ENCODE measurements around the gene C3orf22.
"Not testable (repeated sequence)": the region's sequence is repeated elsewhere in the genome, so short reads cannot be mapped to it uniquely, and the experiment has no call there.

The C3orf22 gene

DNA sequence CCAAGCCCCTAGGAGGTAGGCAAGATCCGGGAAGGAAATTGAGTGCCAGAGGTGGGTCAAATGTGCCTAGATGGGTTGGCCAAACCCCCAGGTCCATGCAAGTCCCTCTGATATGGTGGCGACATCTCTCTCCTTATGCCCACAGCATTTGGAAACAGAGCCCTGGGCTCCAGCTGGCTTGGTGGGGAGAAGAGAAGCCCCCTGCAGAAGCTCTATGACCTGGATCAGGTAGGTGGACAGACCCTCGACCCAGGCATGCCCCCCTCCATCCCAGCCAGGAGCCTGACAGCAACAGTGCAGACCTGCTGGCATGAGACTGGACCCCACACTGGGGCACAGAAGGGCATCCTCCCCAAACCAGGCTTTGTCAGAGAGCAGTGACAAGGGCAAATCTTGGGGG lies 22.6 kb downstream of the C3orf22 start:
- TF ChIP-seq BCL11B (tag by site-specific recombination; IDR thresholded peaks at IDR 0.05; ENCODE audit: low read depth) = no peak
- no peak for TF ChIP-seq ZFHX2 (tag by site-specific recombination; conservative IDR thresholded peaks at IDR 0.05)
- TF ChIP-seq, protein P1, sequence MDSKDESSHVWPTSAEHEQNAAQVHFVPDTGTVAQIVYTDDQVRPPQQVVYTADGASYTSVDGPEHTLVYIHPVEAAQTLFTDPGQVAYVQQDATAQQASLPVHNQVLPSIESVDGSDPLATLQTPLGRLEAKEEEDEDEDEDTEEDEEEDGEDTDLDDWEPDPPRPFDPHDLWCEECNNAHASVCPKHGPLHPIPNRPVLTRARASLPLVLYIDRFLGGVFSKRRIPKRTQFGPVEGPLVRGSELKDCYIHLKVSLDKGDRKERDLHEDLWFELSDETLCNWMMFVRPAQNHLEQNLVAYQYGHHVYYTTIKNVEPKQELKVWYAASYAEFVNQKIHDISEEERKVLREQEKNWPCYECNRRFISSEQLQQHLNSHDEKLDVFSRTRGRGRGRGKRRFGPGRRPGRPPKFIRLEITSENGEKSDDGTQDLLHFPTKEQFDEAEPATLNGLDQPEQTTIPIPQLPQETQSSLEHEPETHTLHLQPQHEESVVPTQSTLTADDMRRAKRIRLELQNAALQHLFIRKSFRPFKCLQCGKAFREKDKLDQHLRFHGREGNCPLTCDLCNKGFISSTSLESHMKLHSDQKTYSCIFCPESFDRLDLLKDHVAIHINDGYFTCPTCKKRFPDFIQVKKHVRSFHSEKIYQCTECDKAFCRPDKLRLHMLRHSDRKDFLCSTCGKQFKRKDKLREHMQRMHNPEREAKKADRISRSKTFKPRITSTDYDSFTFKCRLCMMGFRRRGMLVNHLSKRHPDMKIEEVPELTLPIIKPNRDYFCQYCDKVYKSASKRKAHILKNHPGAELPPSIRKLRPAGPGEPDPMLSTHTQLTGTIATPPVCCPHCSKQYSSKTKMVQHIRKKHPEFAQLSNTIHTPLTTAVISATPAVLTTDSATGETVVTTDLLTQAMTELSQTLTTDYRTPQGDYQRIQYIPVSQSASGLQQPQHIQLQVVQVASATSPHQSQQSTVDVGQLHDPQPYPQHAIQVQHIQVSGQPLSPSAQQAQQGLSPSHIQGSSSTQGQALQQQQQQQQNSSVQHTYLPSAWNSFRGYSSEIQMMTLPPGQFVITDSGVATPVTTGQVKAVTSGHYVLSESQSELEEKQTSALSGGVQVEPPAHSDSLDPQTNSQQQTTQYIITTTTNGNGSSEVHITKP (tag by site-specific recombination; IDR thresholded peaks at IDR 0.05) = no peak
- no peak for TF ChIP-seq WT1 (tag by site-specific recombination; IDR thresholded peaks at IDR 0.05)
- no peak for TF ChIP-seq ZNF10 (tag by site-specific recombination; IDR thresholded peaks at IDR 0.05)
- no peaks in the 10 kb centered on the region for H3K9me3 ChIP-seq (ENCODE audit: control insufficient read depth, insufficient read depth, low read depth, low read length)
- H3K4me1 ChIP-seq (ENCODE audit: control insufficient read depth, insufficient read depth, low read length) = no peaks in the 10 kb centered on the region
- H3K4me3 ChIP-seq (ENCODE audit: low read depth, low read length) = no peak overlapping the region
- ChIA-PET CTCF (no interaction called here), POLR2A (no interaction called here)
- no peak overlapping the region for H3K27ac ChIP-seq (ENCODE audit: extremely low read depth, low read depth, low read length)
- H3K36me3 ChIP-seq (ENCODE audit: control insufficient read depth in 2 of 2, insufficient read depth in 1 of 2, low read length in 2 of 2) = no peaks in the 10 kb centered on the region

DNA sequence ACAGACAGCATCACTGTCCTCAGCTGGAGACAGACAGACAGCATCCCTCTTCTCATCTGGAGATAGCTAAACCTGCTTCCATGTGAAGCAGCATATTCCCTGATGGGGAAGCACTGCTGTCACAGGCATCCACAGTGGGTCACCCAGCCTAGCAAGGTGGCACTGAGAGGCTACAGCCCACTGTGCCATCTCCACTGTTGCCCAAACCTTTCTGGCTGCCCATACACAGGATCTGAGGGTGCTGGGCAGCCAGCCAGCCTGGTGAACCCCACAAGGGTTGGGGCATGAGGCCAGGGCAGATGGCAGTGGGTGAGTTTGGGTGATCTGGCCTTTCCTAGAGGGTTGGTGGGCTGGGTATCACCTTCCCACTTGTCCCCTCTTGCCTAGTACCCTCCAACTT lies 23.1 kb downstream of the C3orf22 start:
- H3K4me1 ChIP-seq (ENCODE audit: control insufficient read depth, insufficient read depth, low read length) = no peaks in the 10 kb centered on the region
- POLR2A ChIA-PET = no interaction called here
- H3K36me3 ChIP-seq (ENCODE audit: control insufficient read depth in 2 of 2, insufficient read depth in 1 of 2, low read length in 2 of 2) = no peaks in the 10 kb centered on the region
- no peaks in the 10 kb centered on the region for H3K9me3 ChIP-seq (ENCODE audit: control insufficient read depth, insufficient read depth, low read depth, low read length)
- CTCF ChIA-PET = no interaction called here
- no peak overlapping the region for H3K4me3 ChIP-seq (ENCODE audit: low read depth, low read length)
- no peak overlapping the region for H3K27ac ChIP-seq (ENCODE audit: extremely low read depth, low read depth, low read length)
- no peak for TF ChIP-seq KLF1 (tag by site-specific recombination; IDR thresholded peaks at IDR 0.05)
- TF ChIP-seq, protein P2, sequence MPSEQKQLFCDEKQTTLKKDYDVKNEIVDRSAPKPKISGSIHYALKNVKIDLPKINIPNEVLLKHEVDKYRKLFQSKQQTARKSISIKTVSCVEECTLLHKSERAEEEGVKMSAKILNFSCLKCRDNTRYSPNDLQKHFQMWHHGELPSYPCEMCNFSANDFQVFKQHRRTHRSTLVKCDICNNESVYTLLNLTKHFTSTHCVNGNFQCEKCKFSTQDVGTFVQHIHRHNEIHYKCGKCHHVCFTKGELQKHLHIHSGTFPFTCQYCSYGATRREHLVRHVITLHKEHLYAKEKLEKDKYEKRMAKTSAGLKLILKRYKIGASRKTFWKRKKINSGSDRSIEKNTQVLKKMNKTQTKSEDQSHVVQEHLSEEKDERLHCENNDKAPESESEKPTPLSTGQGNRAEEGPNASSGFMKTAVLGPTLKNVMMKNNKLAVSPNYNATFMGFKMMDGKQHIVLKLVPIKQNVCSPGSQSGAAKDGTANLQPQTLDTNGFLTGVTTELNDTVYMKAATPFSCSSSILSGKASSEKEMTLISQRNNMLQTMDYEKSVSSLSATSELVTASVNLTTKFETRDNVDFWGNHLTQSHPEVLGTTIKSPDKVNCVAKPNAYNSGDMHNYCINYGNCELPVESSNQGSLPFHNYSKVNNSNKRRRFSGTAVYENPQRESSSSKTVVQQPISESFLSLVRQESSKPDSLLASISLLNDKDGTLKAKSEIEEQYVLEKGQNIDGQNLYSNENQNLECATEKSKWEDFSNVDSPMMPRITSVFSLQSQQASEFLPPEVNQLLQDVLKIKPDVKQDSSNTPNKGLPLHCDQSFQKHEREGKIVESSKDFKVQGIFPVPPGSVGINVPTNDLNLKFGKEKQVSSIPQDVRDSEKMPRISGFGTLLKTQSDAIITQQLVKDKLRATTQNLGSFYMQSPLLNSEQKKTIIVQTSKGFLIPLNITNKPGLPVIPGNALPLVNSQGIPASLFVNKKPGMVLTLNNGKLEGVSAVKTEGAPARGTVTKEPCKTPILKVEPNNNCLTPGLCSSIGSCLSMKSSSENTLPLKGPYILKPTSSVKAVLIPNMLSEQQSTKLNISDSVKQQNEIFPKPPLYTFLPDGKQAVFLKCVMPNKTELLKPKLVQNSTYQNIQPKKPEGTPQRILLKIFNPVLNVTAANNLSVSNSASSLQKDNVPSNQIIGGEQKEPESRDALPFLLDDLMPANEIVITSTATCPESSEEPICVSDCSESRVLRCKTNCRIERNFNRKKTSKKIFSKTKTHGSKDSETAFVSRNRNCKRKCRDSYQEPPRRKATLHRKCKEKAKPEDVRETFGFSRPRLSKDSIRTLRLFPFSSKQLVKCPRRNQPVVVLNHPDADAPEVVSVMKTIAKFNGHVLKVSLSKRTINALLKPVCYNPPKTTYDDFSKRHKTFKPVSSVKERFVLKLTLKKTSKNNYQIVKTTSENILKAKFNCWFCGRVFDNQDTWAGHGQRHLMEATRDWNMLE (tag by site-specific recombination; conservative IDR thresholded peaks at IDR 0.05; ENCODE audit: low read depth) = no peak
- TF ChIP-seq, protein P3, sequence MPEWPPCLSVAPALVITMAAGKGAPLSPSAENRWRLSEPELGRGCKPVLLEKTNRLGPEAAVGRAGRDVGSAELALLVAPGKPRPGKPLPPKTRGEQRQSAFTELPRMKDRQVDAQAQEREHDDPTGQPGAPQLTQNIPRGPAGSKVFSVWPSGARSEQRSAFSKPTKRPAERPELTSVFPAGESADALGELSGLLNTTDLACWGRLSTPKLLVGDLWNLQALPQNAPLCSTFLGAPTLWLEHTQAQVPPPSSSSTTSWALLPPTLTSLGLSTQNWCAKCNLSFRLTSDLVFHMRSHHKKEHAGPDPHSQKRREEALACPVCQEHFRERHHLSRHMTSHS (tag by site-specific recombination; IDR thresholded peaks at IDR 0.05) = no peak
- no peak for TF ChIP-seq ZNF571 (tag by site-specific recombination; IDR thresholded peaks at IDR 0.05)
- TF ChIP-seq SALL2 (tag by site-specific recombination; IDR thresholded peaks at IDR 0.05; ENCODE audit: borderline replicate concordance) = no peak
- no peak for TF ChIP-seq MZF1 (tag by site-specific recombination; IDR thresholded peaks at IDR 0.05; ENCODE audit: borderline replicate concordance)
- TF ChIP-seq, protein P4, sequence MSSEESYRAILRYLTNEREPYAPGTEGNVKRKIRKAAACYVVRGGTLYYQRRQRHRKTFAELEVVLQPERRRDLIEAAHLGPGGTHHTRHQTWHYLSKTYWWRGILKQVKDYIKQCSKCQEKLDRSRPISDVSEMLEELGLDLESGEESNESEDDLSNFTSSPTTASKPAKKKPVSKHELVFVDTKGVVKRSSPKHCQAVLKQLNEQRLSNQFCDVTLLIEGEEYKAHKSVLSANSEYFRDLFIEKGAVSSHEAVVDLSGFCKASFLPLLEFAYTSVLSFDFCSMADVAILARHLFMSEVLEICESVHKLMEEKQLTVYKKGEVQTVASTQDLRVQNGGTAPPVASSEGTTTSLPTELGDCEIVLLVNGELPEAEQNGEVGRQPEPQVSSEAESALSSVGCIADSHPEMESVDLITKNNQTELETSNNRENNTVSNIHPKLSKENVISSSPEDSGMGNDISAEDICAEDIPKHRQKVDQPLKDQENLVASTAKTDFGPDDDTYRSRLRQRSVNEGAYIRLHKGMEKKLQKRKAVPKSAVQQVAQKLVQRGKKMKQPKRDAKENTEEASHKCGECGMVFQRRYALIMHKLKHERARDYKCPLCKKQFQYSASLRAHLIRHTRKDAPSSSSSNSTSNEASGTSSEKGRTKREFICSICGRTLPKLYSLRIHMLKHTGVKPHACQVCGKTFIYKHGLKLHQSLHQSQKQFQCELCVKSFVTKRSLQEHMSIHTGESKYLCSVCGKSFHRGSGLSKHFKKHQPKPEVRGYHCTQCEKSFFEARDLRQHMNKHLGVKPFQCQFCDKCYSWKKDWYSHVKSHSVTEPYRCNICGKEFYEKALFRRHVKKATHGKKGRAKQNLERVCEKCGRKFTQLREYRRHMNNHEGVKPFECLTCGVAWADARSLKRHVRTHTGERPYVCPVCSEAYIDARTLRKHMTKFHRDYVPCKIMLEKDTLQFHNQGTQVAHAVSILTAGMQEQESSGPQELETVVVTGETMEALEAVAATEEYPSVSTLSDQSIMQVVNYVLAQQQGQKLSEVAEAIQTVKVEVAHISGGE (tag by site-specific recombination; conservative IDR thresholded peaks at IDR 0.05; ENCODE audit: low read depth) = no peak
- no peak for TF ChIP-seq ZNF155 (tag by site-specific recombination; IDR thresholded peaks at IDR 0.05)
- TF ChIP-seq ZNF10 (tag by site-specific recombination; IDR thresholded peaks at IDR 0.05) = no peak
- no peak for TF ChIP-seq GLI4 (tag by site-specific recombination; IDR thresholded peaks at IDR 0.05)
- TF ChIP-seq ZNF623 (tag by site-specific recombination; IDR thresholded peaks at IDR 0.05) = no peak
- TF ChIP-seq ZNF174 (tag by site-specific recombination; IDR thresholded peaks at IDR 0.05) = no peak
- TF ChIP-seq ZNF529 (tag by site-specific recombination; IDR thresholded peaks at IDR 0.05; ENCODE audit: insufficient replicate concordance) = no peak
- TF ChIP-seq ZNF777 (tag by site-specific recombination; IDR thresholded peaks at IDR 0.05; ENCODE audit: borderline replicate concordance) = no peak
- no peak for TF ChIP-seq ZNF423 (tag by site-specific recombination; IDR thresholded peaks at IDR 0.05)

DNA sequence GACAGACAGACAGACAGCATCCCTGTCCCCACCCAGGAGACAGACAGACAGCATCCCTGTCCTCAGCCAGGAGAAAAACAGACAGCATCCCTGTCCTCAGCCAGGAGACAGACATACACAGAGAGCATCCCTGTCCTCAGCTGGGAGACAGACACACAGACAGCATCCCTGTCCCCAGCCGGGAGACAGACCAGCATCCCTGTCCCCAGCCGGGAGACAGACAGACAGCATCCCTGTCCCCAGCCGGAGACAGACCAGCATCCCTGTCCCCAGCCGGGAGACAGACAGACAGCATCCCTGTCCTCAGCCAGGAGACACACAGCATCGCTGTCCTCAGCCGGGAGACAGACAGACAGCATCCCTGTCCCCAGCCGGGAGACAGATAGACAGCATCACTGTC lies 24.0 kb downstream of the C3orf22 start:
- H3K9me3 ChIP-seq (ENCODE audit: control insufficient read depth, insufficient read depth, low read depth, low read length); H3K27ac ChIP-seq (ENCODE audit: extremely low read depth, low read depth, low read length); POLR2A ChIA-PET; H3K36me3 ChIP-seq (ENCODE audit: control insufficient read depth in 2 of 2, insufficient read depth in 1 of 2, low read length in 2 of 2); H3K4me3 ChIP-seq (ENCODE audit: low read depth, low read length); H3K4me1 ChIP-seq (ENCODE audit: control insufficient read depth, insufficient read depth, low read length); CTCF ChIA-PET: not testable (repeated sequence)
